Brain pericyte (primary cell): ENCODE measurements around the gene ZNF613.
"Not testable (repeated sequence)": the region's sequence is repeated elsewhere in the genome, so short reads cannot be mapped to it uniquely, and the experiment has no call there.

Source experiments
- DNase-seq: peaks from one replicate; pipeline ENCODE4 v3.0.0-alpha.2; 2012; ENCODE audit warnings: low read depth, low spot score

Gene ZNF613

DNA sequence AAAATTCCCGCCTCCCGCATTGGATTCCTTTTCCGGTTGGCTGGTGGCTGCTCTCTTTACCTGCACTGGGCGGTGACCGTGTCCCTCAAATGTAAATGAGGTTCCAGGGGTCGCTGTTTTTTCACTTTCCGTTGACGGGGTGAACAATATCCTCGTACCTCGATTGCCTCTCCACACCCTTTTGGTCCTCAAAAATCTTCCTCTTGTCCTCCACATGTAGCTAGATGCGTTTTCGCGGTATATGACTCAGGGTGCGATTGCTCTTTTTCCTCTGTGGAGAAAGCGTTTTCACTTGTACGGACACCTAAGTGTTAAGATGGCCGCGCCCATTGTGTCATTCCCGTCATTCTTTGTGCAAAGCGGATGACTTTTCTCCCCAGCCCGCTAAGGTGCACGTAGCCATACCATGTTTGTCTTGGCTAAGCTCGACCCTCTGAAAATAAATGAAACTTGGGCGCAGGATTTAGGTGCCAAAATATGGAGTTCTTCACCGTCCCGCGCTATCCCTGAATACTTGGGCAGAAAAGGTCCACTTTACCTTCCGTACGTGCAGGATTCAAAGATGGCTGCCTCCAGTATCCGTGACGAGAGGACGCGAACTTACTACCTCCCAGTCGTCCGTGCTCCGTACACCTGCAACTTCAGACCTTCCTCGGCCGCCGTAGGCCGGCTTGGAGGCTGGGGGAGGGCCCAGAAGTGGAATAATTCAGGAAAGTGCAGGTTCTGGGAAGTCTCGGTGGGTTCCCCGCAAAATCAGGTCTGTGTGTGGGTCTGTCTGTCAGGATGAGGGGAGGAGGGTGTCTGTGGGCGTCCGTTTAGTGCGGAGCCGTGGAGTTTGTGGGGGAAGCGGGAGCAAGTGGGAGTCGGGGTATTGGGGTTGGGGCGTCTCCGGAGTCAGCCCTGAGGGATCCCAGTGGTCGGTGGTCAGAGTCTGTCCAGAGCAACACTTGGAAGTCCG is at the start of gene ZNF613:
ZNF613 (plus strand) TSS at position 689 of the 958 bp plus-strand sequence. CDS start 8,749 bp downstream, outside the sequence.
- DNase-seq = peak; percentile 82

DNA sequence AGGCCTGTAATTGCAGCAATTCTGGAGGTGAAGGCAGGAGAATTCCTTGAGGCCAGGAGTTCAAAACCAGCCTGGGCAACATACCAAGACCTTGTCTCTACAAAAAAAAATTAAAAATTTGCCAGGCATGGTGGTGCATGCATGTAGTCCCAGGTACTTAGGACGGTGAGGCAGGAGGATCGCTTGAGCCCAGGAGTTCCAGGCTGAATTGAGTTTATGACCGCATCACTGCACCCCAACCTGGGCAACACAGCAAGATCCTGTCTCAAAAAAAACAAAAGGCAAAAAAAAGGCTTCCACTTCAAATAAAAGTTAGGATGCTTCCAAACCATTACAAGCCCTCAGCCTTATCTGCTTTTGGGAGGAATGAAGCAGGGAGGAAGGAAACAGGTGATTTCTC is 44.8 kb upstream of the ZNF613 start:
- DNase-seq = no peak

DNA sequence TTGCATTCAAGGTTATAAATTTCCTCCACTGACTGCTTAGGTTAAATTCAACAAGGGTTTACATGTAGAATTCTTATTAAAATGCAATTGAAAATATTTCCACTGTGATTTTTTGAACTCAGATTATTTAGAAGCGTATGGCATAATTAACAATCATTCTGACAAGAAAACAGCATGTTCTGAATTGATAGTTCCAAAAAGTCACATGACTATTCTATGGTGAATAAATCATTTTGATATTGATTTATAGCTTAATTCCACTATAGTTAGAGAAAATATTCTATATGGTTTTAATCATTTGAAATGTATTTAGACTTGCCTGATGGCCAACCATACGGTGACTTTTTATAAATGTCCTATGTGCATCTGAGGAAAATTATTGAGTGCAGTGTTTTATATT is 42.6 kb upstream of the ZNF613 start:
- no peak for DNase-seq

- peak; percentile 77 for DNase-seq
These were observed 39.5 kb upstream of the ZNF613 start, which contains the start of gene ZNF577 for GRCh38 chr19:51887522-51888498. TSS of gene ZNF577 (minus strand) at chr19:51887951. CDS start at chr19:51880382, 7,569 bp downstream.

- DNase-seq = no peak
These were observed 37.3 kb upstream of the ZNF613 start for GRCh38 chr19:51889934-51890333.

GRCh38 chr19:51891193-51891747 is 36.0 kb upstream of the ZNF613 start:
- DNase-seq = no peak

DNA sequence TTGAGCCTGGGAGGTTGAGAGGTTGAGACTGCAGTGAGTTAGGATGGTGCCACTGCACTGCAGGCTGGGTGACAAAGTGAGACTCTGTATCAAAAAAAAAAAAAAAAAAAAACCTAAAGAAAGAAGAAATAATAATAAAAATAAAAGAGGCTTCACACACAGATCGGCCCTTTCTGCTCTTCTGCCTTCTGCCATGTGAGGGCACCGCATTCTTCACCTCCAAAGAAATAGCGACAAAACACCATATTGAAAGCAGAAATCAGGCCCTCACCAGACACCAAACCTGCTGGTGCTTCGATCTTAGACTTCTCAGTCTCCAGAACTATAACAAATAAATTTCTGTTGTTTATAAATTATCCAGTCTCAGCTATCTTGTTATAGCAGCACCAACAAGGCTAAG is 25.4 kb upstream of the ZNF613 start:
- DNase-seq = no peak

GRCh38 chr19:51903192-51903591 is 24.1 kb upstream of the ZNF613 start:
- no peak for DNase-seq

GRCh38 chr19:51904331-51905165 is 22.7 kb upstream of the ZNF613 start, which contains the start of gene ZNF649:
TSS of gene ZNF649 (minus strand) at chr19:51905017. CDS start at chr19:51900107, 4,910 bp downstream.
- peak; percentile 51 for DNase-seq

- no peak for DNase-seq
These were observed 22.1 kb upstream of the ZNF613 start for GRCh38 chr19:51905206-51905605.

DNA sequence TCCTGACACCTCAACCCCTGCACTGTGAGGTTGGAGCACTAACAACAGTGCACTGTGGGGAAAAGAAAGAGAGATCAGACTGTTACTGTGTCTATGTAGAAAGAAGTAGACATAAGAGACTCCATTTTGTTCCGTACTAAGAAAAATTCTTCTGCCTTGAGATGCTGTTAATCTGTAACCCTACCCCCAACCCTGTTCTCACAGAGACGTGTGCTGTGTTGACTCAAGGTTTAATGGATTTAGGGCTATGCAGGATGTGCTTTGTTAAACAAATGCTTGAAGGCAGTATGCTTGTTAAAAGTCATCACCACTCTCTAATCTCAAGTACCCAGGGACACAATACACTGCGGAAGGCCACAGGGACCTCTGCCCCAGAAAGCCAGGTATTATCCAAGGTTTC is 21.6 kb upstream of the ZNF613 start:
- DNase-seq = not testable (repeated sequence)

GRCh38 chr19:51906108-51906507 is 21.2 kb upstream of the ZNF613 start:
- not testable (repeated sequence) for DNase-seq

DNA sequence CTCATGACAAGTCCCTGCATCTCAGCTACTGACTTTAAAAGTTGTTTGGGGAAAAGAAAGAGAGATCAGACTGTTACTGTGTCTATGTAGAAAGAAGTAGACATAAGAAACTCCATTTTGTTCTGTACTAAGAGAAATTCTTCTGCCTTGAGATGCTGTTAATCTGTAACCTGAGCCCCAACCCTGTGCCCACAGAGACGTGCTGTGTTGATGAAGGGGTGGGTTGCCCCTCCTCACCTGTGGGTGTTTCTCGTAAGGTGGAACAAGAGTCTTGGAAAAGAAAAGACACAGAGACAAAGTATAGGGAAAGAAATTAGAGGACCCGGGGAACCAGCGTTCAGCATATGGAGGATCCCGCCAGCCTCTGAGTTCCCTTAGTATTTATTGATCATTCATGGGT is 19.3 kb upstream of the ZNF613 start:
- not testable (repeated sequence) for DNase-seq

DNA sequence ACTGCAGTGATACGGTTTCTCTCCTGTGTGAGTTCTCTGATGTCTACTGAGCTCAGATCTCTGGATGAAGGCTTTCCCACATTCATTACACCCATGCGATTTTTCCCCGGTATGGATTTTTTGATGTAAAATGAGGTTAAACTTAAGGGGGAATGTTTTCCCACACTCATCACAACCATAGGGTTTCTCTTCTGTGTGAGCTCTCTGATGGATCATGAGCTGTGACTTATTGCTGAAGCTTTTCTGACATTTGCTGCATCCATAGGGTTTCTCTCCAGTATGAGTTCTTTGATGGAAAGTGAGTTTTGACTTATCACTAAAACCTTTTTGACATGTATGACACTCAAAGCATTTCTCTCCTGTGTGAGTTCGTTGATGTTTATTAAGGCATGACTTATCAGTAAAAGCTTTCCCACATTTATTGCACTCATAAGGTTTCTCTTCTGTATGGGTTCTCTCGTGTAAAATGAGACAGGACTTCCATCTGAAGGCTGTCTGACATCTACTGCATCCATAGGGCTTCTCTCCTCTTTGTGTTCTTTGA is 11.9 kb upstream of the ZNF613 start:
- no peak for DNase-seq

GRCh38 chr19:51916167-51916566 is 11.1 kb upstream of the ZNF613 start:
- no peak for DNase-seq

DNA sequence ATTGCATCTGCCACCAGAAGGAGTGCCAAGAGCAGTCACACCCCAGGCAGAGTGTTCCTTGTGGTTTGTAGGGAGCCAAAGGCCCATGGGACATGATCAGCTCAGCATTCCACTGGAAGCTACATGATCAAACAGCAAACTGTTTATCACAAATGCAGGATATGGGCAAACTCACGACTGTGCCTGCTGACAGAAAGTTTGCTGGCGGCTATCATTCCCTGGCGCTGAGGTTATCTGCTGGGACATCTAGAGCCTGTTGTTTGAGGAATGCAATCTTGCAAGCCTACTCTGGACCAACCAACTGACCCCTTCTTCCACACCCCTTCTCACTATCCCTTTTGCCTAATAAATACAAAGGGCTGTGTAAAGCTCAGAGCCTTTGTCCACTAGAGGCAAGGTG is 7.7 kb upstream of the ZNF613 start:
- no peak for DNase-seq

DNA sequence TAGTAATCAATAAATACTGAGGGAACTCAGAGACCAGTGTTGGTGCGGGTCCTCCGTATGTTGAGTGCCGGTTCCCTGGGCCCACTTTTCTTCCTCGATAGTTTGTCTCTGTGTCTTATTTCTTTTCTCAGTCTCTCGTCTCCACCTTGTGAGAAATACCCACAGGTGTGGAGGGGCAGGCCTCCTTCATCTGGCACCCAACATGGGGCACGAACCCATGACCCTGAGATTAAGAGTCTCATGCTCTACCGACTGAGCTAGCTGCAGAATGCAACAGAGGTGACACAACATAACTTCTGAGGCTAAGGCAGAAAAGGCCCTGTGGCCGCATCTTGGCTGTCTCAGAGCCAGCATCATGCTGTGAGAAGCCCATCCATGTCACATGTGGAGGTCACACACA is 5.3 kb upstream of the ZNF613 start:
- DNase-seq = no peak

GRCh38 chr19:51926426-51926783 is 867 bp upstream of the ZNF613 start:
- DNase-seq = no peak

GRCh38 chr19:51927859-51928258 is 587 bp downstream of the ZNF613 start:
- no peak for DNase-seq

DNA sequence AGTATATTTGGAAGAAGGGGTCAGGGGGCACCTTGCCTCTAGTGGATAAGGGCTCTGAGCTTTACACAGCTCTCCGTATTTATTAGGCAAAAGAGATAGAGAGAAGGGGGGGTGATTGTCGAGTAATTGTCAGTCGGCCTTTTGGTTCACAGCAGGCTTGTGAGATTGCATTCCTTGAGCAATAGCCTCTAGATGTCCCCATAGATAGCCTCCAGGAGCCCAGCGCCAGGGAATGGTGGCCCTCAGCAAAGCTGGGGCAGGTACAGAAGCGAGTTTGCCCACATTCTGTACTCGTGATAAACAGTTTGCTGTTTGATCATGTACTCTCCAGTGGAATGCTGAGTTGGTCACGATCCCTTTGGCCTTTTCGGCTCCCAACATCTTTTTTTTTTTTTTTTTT is 4.6 kb downstream of the ZNF613 start:
- DNase-seq = no peak
